GM23248 (cell line): ENCODE measurements around the gene CPNE2.

Source experiments
- EZH2 ChIP-seq: fragments of 200-600 bp; sonication (generic); IDR thresholded peaks from 2 replicates; pipeline ENCODE4 v1.6.1; 2018; ENCODE audit warnings: antibody characterized with exemption, mild to moderate bottlenecking; ENCODE audit not compliant: insufficient read depth, poor library complexity, severe bottlenecking
- EZH2phosphoT487 ChIP-seq: fragments of 200-600 bp; sonication (generic); IDR thresholded peaks from 2 replicates; pipeline ENCODE4 v1.6.1; 2018; ENCODE audit warnings: antibody characterized with exemption, moderate library complexity, mild to moderate bottlenecking, low read depth; ENCODE audit not compliant: insufficient read depth

DNA sequence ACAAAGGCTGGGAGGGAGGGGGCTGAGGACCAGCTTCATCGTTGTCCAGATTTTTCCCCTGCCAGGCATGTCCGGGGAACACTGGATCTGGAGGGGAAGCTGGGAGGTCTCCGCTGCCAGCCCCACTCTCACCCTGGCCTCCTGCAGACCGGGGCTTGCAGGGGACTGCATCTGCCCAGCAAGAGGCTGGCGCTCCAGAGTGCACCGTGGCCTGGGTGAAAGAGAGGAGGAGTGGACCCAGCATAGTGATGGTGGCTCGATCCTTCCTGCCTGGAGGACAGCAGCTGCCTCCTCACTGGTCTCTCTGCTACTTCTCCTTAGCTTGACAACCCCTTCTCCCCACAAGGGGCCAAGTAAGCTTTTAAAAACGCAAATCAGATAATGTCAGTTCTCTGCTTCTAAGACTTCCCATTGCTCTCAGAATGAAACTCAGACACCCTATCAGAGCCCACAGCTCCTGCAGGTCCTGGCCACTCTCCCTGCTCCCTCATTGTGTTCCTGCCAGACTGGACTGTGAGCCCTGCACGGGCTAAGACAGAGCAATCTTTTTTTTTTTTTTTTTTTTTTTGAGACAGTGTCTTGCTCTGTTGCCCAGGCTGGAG is 15.0 kb downstream of the CPNE2 start:
- no peak for TF ChIP-seq EZH2phosphoT487
- no peak for TF ChIP-seq EZH2
